CD14-positive monocyte (primary cell): Measurements from ENCODE around the gene MYO3B. TPM values are rescaled to one million over a fixed set of nuclear protein-coding genes. Genes with fewer than 3 reads are reported as not detected.
A peak's percentile ranks its signal among the peaks of the same experiment; 100 is the strongest.

Source experiments
- DNase-seq, 3 donors: peaks; one replicate each; pipeline ENCODE4 v3.0.0-alpha.2; 2011 to 2022
- H2AFZ ChIP-seq: 2 replicates; pipeline ENCODE4 v1.6.0; 2012; ENCODE audit warnings: mild to moderate bottlenecking, low read depth, low read length, inconsistent platforms; ENCODE audit not compliant: insufficient read depth, poor library complexity, severe bottlenecking
- H3K27ac ChIP-seq, 2 donors: 1 replicate in 1 of 2; 2 replicates in 1 of 2; pipeline ENCODE4 v1.5.1; 2012 to 2013; ENCODE audit warnings: low read length in 2 of 2, control low read depth in 1 of 2, inconsistent platforms in 1 of 2, low read depth in 1 of 2, mild to moderate bottlenecking in 1 of 2
- H3K27me3 ChIP-seq, 2 donors: one replicate each; pipeline versions ENCODE4 v1.6.0 to v1.6.1; 2011 to 2013; ENCODE audit warnings: low read length in 2 of 2; ENCODE audit not compliant: control insufficient read depth in 2 of 2, insufficient read depth in 2 of 2
- H3K36me3 ChIP-seq, 2 donors: replicated peaks in 1 of 2; 1 replicate in 1 of 2; 2 replicates in 1 of 2; pipeline versions ENCODE4 v1.5.1 to v1.6.1; 2012 to 2013; ENCODE audit warnings: low read length in 2 of 2, control low read depth in 1 of 2, inconsistent platforms in 1 of 2, mild to moderate bottlenecking in 1 of 2; ENCODE audit not compliant: insufficient read depth in 2 of 2, control insufficient read depth in 1 of 2
- H3K4me1 ChIP-seq, 2 donors: 1 replicate in 1 of 2; 2 replicates in 1 of 2; pipeline versions ENCODE4 v1.5.1 to v1.6.1; 2012 to 2013; ENCODE audit warnings: low read length in 2 of 2, control low read depth in 1 of 2, inconsistent platforms in 1 of 2, mild to moderate bottlenecking in 1 of 2, moderate library complexity in 1 of 2; ENCODE audit not compliant: insufficient read depth in 2 of 2, control insufficient read depth in 1 of 2
- H3K4me2 ChIP-seq: replicated peaks from 2 replicates; pipeline ENCODE3; 2012; ENCODE audit warnings: low read length, moderate library complexity, mild to moderate bottlenecking; ENCODE audit not compliant: poor library complexity, severe bottlenecking; ENCODE audit errors: extremely low read depth
- H3K4me3 ChIP-seq, 3 experiments: fragments of 200-600 bp in 1 of 3; sonication (generic) in 1 of 3; replicated peaks in 1 of 3; 1 replicate in 2 of 3; 2 replicates in 1 of 3; pipeline ENCODE4 v1.5.1; 2011 to 2013; ENCODE audit warnings: low read length in 3 of 3, mild to moderate bottlenecking in 3 of 3, control low read depth in 2 of 3, low read depth in 2 of 3, inconsistent platforms in 1 of 3, moderate library complexity in 1 of 3
- H3K79me2 ChIP-seq: 2 replicates; pipeline ENCODE4 v1.6.0; 2012; ENCODE audit warnings: mild to moderate bottlenecking, control low read depth, inconsistent platforms, low read length, moderate library complexity; ENCODE audit not compliant: insufficient read depth
- H3K9ac ChIP-seq: 2 replicates; pipeline ENCODE4 v1.6.0; 2017; ENCODE audit warnings: low read length, mild to moderate bottlenecking; ENCODE audit not compliant: insufficient read depth, poor library complexity, severe bottlenecking
- H3K9me3 ChIP-seq, 2 donors: replicated peaks in 1 of 2; 1 replicate in 1 of 2; 2 replicates in 1 of 2; pipeline versions ENCODE4 v1.5.1 to v1.6.1; 2012 to 2013; ENCODE audit warnings: low read length in 2 of 2, control low read depth in 1 of 2; ENCODE audit not compliant: control insufficient read depth in 1 of 2, insufficient read depth in 1 of 2
- H4K20me1 ChIP-seq: 2 replicates; pipeline ENCODE4 v1.6.0; 2012; ENCODE audit warnings: mild to moderate bottlenecking, low read length, control low read depth, moderate library complexity; ENCODE audit not compliant: insufficient read depth
- H3K27ac Mint-ChIP-seq, 7 donors: one replicate each; pipeline ENCODE4 v1.8.0; 2020; ENCODE audit warnings: mild to moderate bottlenecking in 7 of 7, mixed read lengths in 7 of 7, moderate library complexity in 6 of 7, inconsistent platforms in 2 of 7
- H3K27me3 Mint-ChIP-seq, 3 donors: one replicate each; pipeline ENCODE4 v1.8.0; 2021 to 2022; ENCODE audit warnings: low read depth in 3 of 3, mild to moderate bottlenecking in 3 of 3, mixed read lengths in 3 of 3, moderate library complexity in 3 of 3, inconsistent platforms in 1 of 3
- H3K36me3 Mint-ChIP-seq, 2 donors: one replicate each; pipeline ENCODE4 v1.8.0; 2020; ENCODE audit warnings: mixed read lengths in 2 of 2, inconsistent platforms in 1 of 2, mild to moderate bottlenecking in 1 of 2
- H3K4me1 Mint-ChIP-seq: one replicate; pipeline ENCODE4 v1.8.0; 2020; ENCODE audit warnings: mild to moderate bottlenecking, mixed read lengths
- H3K4me3 Mint-ChIP-seq, 2 donors: one replicate each; pipeline ENCODE4 v1.8.0; 2020; ENCODE audit warnings: mild to moderate bottlenecking in 2 of 2, mixed read lengths in 2 of 2, moderate library complexity in 1 of 2
- H3K9me3 Mint-ChIP-seq, 7 donors: one replicate each; pipeline ENCODE4 v1.8.0; 2020 to 2022; ENCODE audit warnings: mixed read lengths in 7 of 7, mild to moderate bottlenecking in 6 of 7, moderate library complexity in 6 of 7, inconsistent platforms in 2 of 7
- CTCF ChIP-seq: fragments of 200-600 bp; IDR thresholded peaks from one replicate; pipeline ENCODE4 v1.8.0; 2022; ENCODE audit warnings: antibody characterized with exemption, mild to moderate bottlenecking
- WGBS: methylation state at CpG from one replicate; pipeline ENCODE4 v1.1.5; 2013; ENCODE audit warnings: missing lambda C conversion rate; ENCODE audit not compliant: insufficient coverage; 5-methylcytosine and 5-hydroxymethylcytosine counted together
- intact Hi-C, 2 donors: fragments of 100-400 bp; cut with micrococcal nuclease; formaldehyde crosslinking; loops; one replicate each; pipeline versions ENCODE4 v1.15.0 to v1.15.1; 2023
- polyA plus RNA-seq, 3 donors: library from polyadenylated mRNA; depleted of rRNA in 1 of 3; unstranded in 2 of 3; stranded (reverse) in 1 of 3; fragments of 300-500 nt in 2 of 3; fragments of >200 nt in 1 of 3; fragmentation: Illumina TruSeq in 2 of 3; gene quantifications; 1 replicate in 2 of 3; 2 replicates in 1 of 3; pipeline ENCODE4 v1.2.3, GENCODE V29; 2012 to 2021

The MYO3B gene
- polyA plus RNA-seq, 3 donors: not detected

GRCh38 chr2:170396799-170397459 is 219.0 kb downstream of the MYO3B start:
- H2AFZ ChIP-seq: no peak overlapping the region
- no peaks in the 10 kb centered on the region for H4K20me1 ChIP-seq
- intact Hi-C loops: no loop called here
- DNase-seq: peak in 2 of 3 donors; percentile 4 to 17
- H3K4me2 ChIP-seq: no peak overlapping the region
- H3K27ac ChIP-seq: no peak overlapping the region
- Mint-ChIP-seq H3K27me3 (peaks cover 27 to 57% (median 27%) of the 10 kb centered on the region in 3 donors), H3K4me3 (no peak overlapping the region), H3K9me3 (no peaks in the 10 kb centered on the region), H3K4me1 (no peaks in the 10 kb centered on the region), H3K36me3 (no peaks in the 10 kb centered on the region), H3K27ac (no peak overlapping the region)
- no peaks in the 10 kb centered on the region for H3K36me3 ChIP-seq
- no peak overlapping the region for H3K9ac ChIP-seq
- H3K4me1 ChIP-seq: no peaks in the 10 kb centered on the region
- TF ChIP-seq CTCF: no peak
- no peaks in the 10 kb centered on the region for H3K79me2 ChIP-seq
- WGBS: no CpG with 5 or more reads among the region's 5 CpGs
- no peak overlapping the region for H3K4me3 ChIP-seq
- peaks cover 26 to 32% of the 10 kb centered on the region in 2 donors for H3K27me3 ChIP-seq
- no peaks in the 10 kb centered on the region for H3K9me3 ChIP-seq

- Histone ChIP-seq H3K36me3 (no peaks in the 10 kb centered on the region), H3K27me3 (peaks cover 39 to 44% of the 10 kb centered on the region in 2 donors), H4K20me1 (no peaks in the 10 kb centered on the region), H3K9ac (no peak overlapping the region), H3K4me3 (no peak overlapping the region), H3K4me1 (peaks cover 0 to 8% of the 10 kb centered on the region in 2 donors), H3K9me3 (no peaks in the 10 kb centered on the region), H3K4me2 (no peak overlapping the region), H3K27ac (no peak overlapping the region), H2AFZ (no peak overlapping the region), H3K79me2 (no peaks in the 10 kb centered on the region)
- intact Hi-C loops: loop anchor here in 1 of 2 donors (10.0 kb wide), 1 partner anchor 414 kb away; the partner anchor contains the start of gene GAD1
- no peaks in the 10 kb centered on the region for H3K9me3 Mint-ChIP-seq
- H3K4me3 Mint-ChIP-seq: no peak overlapping the region
- H3K4me1 Mint-ChIP-seq: peaks cover 5% of the 10 kb centered on the region
- TF ChIP-seq CTCF: no peak
- DNase-seq: no peak
- no peaks in the 10 kb centered on the region for H3K36me3 Mint-ChIP-seq
- WGBS: 100% methylated on average over 3 of the region's 3 CpGs
- no peak overlapping the region for H3K27ac Mint-ChIP-seq
- peaks cover 33 to 69% (median 49%) of the 10 kb centered on the region in 3 donors for H3K27me3 Mint-ChIP-seq
These were observed 223.2 kb downstream of the MYO3B start for GRCh38 chr2:170401187-170401586.
